HepG2 (cell line): Measurements from ENCODE around the gene SCFD2. TPM values are rescaled to one million over a fixed set of nuclear protein-coding genes. Genes with fewer than 3 reads are reported as not detected.

Source experiments
- BRD4 ChIP-seq: sonication (generic); formaldehyde crosslinking; IDR thresholded peaks from 2 replicates; pipeline ENCODE4 v1.4.0; 2020; ENCODE audit warnings: missing genetic modification reagents
- FOXA3 ChIP-seq: IDR thresholded peaks from 2 replicates; pipeline ENCODE4 v1.6.1; 2016; ENCODE audit warnings: missing genetic modification reagents, missing compliant biosample characterization
- PRPF4 ChIP-seq: fragments of 200-400 bp; formaldehyde crosslinking; IDR thresholded peaks from 2 replicates; pipeline ENCODE4 v1.6.1; 2016; ENCODE audit warnings: low read length, low read depth; ENCODE audit not compliant: poor library complexity, severe bottlenecking
- SAP130 ChIP-seq: IDR thresholded peaks from 2 replicates; pipeline ENCODE4 v1.6.1; 2016; ENCODE audit warnings: low read depth
- SETDB1 ChIP-seq: sonication (generic); formaldehyde crosslinking; IDR thresholded peaks from 2 replicates; pipeline ENCODE4 v1.5.1; 2020; ENCODE audit warnings: missing genetic modification reagents, mild to moderate bottlenecking, borderline replicate concordance
- TOPORS ChIP-seq: sonication (generic); formaldehyde crosslinking; IDR thresholded peaks from 2 replicates; pipeline ENCODE4 v1.8.0; 2023; ENCODE audit warnings: mild to moderate bottlenecking, missing genetic modification reagents
- YEATS4 ChIP-seq: sonication (generic); formaldehyde crosslinking; IDR thresholded peaks from 2 replicates; pipeline ENCODE4 v1.4.0; 2020; ENCODE audit warnings: missing genetic modification reagents, borderline replicate concordance
- ZFP1 ChIP-seq: IDR thresholded peaks from 2 replicates; pipeline ENCODE4 v1.6.1; 2016
- ZNF777 ChIP-seq: sonication (generic); formaldehyde crosslinking; IDR thresholded peaks from 2 replicates; pipeline ENCODE4 v1.4.0; 2020; ENCODE audit warnings: missing genetic modification reagents
- polyA plus RNA-seq, 8 experiments: library from polyadenylated mRNA; depleted of rRNA in 3 of 8; stranded (reverse) in 7 of 8; unstranded in 1 of 8; fragments of >200 nt; fragmentation: Illumina TruSeq in 4 of 8; extraction: Trizol in 4 of 8; gene quantifications; 2 replicates each; pipeline versions ENCODE4 v1.2.1 to v1.2.3, GENCODE V29; 2011 to 2016; ENCODE audit warnings: low read depth in 4 of 8, missing spikeins in 1 of 8, mixed read lengths in 1 of 8; ENCODE audit not compliant: insufficient read depth in 1 of 8
- total RNA-seq, 5 experiments: library from RNA; depleted of rRNA; stranded (reverse); fragments of >200 nt; fragmentation: Illumina TruSeq; extraction: Trizol; gene quantifications; 2 replicates each; pipeline ENCODE4 v1.2.3, GENCODE V29; 2016; ENCODE audit warnings: low read depth in 1 of 5
- TF ChIP-seq, protein P1 (sequence below): sonication (generic); formaldehyde crosslinking; IDR thresholded peaks from 2 replicates; pipeline ENCODE4 v1.4.0; 2020; ENCODE audit warnings: missing genetic modification reagents
- TF ChIP-seq, protein P2 (sequence below): sonication (generic); formaldehyde crosslinking; IDR thresholded peaks from 2 replicates; pipeline ENCODE4 v1.4.0; 2020; ENCODE audit warnings: missing genetic modification reagents
- TF ChIP-seq, protein P3 (sequence below): sonication (generic); IDR thresholded peaks from 2 replicates; pipeline ENCODE4 v1.6.1; 2016; ENCODE audit warnings: low read depth, borderline replicate concordance
- TF ChIP-seq, protein P4 (sequence below), 2 experiments: fragments of 450-650 bp in 1 of 2; sonication (generic) in 1 of 2; formaldehyde crosslinking in 1 of 2; IDR thresholded peaks; 2 replicates each; pipeline versions ENCODE4 v1.6.1 to v1.8.0; 2016 to 2022; ENCODE audit warnings: antibody characterized with exemption in 1 of 2, mild to moderate bottlenecking in 1 of 2, missing genetic modification reagents in 1 of 2

Gene SCFD2
- total and polyA plus RNA-seq, 2 of the 13 experiments (the other 11 are each of a cell fraction or from before 2014, with no cell fraction given) = 4.6 to 15.6 TPM

DNA sequence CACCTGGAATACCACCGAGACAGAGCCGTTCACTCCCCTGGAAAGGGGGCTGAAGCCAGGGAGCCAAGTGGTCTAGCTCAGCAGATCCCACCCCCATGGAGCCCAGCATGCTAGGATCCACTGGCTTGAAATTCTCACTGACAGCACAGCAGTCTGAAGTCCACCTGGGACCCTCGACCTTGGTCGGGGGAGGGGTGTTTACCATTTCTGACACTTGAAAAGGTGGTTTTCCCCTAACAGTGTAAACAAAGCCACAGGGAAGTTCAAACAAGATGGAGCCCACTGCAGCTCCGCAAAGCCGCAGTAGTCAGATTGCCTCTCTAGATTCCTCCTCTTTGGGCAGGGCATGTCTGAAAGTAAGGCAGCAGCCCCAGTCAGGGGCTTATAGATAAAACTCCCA lies 260.5 kb downstream of the SCFD2 start (continued):
- TF ChIP-seq, protein P1, sequence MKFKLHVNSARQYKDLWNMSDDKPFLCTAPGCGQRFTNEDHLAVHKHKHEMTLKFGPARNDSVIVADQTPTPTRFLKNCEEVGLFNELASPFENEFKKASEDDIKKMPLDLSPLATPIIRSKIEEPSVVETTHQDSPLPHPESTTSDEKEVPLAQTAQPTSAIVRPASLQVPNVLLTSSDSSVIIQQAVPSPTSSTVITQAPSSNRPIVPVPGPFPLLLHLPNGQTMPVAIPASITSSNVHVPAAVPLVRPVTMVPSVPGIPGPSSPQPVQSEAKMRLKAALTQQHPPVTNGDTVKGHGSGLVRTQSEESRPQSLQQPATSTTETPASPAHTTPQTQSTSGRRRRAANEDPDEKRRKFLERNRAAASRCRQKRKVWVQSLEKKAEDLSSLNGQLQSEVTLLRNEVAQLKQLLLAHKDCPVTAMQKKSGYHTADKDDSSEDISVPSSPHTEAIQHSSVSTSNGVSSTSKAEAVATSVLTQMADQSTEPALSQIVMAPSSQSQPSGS (CRISPR knock-in tag) = peak; percentile 55; the same call in 1 of the 2 replicates
- peak; percentile 59 for TF ChIP-seq YEATS4
- TF ChIP-seq TOPORS = peak; percentile 42; the same call in 1 of the 2 replicates
- TF ChIP-seq, protein P2, sequence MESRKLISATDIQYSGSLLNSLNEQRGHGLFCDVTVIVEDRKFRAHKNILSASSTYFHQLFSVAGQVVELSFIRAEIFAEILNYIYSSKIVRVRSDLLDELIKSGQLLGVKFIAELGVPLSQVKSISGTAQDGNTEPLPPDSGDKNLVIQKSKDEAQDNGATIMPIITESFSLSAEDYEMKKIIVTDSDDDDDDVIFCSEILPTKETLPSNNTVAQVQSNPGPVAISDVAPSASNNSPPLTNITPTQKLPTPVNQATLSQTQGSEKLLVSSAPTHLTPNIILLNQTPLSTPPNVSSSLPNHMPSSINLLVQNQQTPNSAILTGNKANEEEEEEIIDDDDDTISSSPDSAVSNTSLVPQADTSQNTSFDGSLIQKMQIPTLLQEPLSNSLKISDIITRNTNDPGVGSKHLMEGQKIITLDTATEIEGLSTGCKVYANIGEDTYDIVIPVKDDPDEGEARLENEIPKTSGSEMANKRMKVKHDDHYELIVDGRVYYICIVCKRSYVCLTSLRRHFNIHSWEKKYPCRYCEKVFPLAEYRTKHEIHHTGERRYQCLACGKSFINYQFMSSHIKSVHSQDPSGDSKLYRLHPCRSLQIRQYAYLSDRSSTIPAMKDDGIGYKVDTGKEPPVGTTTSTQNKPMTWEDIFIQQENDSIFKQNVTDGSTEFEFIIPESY (CRISPR knock-in tag) = no peak
- TF ChIP-seq, protein P3, sequence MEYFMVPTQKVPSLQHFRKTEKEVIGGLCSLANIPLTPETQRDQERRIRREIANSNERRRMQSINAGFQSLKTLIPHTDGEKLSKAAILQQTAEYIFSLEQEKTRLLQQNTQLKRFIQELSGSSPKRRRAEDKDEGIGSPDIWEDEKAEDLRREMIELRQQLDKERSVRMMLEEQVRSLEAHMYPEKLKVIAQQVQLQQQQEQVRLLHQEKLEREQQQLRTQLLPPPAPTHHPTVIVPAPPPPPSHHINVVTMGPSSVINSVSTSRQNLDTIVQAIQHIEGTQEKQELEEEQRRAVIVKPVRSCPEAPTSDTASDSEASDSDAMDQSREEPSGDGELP = 0 out of 2 replicates have a peak, but pooled peaks have one; percentile 12
- TF ChIP-seq BRD4 = no peak
- TF ChIP-seq ZFP1 (CRISPR knock-in tag) = 0 out of 2 replicates have a peak, but pooled peaks have one; percentile 45
- TF ChIP-seq, protein P4, sequence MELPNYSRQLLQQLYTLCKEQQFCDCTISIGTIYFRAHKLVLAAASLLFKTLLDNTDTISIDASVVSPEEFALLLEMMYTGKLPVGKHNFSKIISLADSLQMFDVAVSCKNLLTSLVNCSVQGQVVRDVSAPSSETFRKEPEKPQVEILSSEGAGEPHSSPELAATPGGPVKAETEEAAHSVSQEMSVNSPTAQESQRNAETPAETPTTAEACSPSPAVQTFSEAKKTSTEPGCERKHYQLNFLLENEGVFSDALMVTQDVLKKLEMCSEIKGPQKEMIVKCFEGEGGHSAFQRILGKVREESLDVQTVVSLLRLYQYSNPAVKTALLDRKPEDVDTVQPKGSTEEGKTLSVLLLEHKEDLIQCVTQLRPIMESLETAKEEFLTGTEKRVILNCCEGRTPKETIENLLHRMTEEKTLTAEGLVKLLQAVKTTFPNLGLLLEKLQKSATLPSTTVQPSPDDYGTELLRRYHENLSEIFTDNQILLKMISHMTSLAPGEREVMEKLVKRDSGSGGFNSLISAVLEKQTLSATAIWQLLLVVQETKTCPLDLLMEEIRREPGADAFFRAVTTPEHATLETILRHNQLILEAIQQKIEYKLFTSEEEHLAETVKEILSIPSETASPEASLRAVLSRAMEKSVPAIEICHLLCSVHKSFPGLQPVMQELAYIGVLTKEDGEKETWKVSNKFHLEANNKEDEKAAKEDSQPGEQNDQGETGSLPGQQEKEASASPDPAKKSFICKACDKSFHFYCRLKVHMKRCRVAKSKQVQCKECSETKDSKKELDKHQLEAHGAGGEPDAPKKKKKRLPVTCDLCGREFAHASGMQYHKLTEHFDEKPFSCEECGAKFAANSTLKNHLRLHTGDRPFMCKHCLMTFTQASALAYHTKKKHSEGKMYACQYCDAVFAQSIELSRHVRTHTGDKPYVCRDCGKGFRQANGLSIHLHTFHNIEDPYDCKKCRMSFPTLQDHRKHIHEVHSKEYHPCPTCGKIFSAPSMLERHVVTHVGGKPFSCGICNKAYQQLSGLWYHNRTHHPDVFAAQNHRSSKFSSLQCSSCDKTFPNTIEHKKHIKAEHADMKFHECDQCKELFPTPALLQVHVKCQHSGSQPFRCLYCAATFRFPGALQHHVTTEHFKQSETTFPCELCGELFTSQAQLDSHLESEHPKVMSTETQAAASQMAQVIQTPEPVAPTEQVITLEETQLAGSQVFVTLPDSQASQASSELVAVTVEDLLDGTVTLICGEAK (IDR thresholded peaks at IDR 0.05) = no peak
- TF ChIP-seq, protein P4 (CRISPR knock-in tag; IDR thresholded peaks at IDR 0.05) = peak; percentile 27; the same call in 1 of the 2 replicates
- no peak for TF ChIP-seq PRPF4
- TF ChIP-seq ZNF777 = no peak
- TF ChIP-seq FOXA3 (CRISPR knock-in tag) = peak; percentile 94
- TF ChIP-seq SETDB1 (CRISPR knock-in tag) = no peak
- TF ChIP-seq SAP130 (CRISPR knock-in tag) = peak; percentile 69
